Naive B cell (primary cell): ENCODE data around the gene JARID2. TPM values are rescaled to one million over a fixed set of nuclear protein-coding genes. Genes with fewer than 3 reads are reported as not detected.
A peak's percentile ranks its signal among the peaks of the same experiment; 100 is the strongest.

Experiments
- ATAC-seq, 2 donors: fragments of 150-1000 bp; cut with Tn5 transposase; 2 replicates each; pipeline ENCODE4 v1.10.0; 2021; ENCODE audit warnings: low read depth in 2 of 2, mild to moderate bottlenecking in 2 of 2, moderate library complexity in 2 of 2
- DNase-seq: peaks from one replicate; pipeline ENCODE4 v3.0.0; 2022
- H3K27ac Mint-ChIP-seq, 6 donors: one replicate each; pipeline ENCODE4 v1.8.0; 2020 to 2022; ENCODE audit warnings: mild to moderate bottlenecking in 6 of 6, mixed read lengths in 6 of 6, moderate library complexity in 5 of 6, inconsistent platforms in 2 of 6
- H3K27me3 Mint-ChIP-seq, 3 donors: one replicate each; pipeline ENCODE4 v1.8.0; 2021 to 2022; ENCODE audit warnings: mixed read lengths in 3 of 3, mild to moderate bottlenecking in 1 of 3
- H3K36me3 Mint-ChIP-seq, 2 donors: one replicate each; pipeline ENCODE4 v1.8.0; 2020 to 2022; ENCODE audit warnings: mixed read lengths in 2 of 2, inconsistent platforms in 1 of 2, mild to moderate bottlenecking in 1 of 2
- H3K4me1 Mint-ChIP-seq, 3 donors: one replicate each; pipeline ENCODE4 v1.8.0; 2020 to 2022; ENCODE audit warnings: mixed read lengths in 3 of 3, inconsistent platforms in 1 of 3, mild to moderate bottlenecking in 1 of 3, moderate library complexity in 1 of 3
- H3K4me3 Mint-ChIP-seq, 8 donors: one replicate each; pipeline ENCODE4 v1.8.0; 2020 to 2022; ENCODE audit warnings: mild to moderate bottlenecking in 8 of 8, mixed read lengths in 8 of 8, moderate library complexity in 8 of 8, inconsistent platforms in 2 of 8
- H3K9me3 Mint-ChIP-seq, 7 donors: one replicate each; pipeline ENCODE4 v1.8.0; 2020 to 2022; ENCODE audit warnings: mixed read lengths in 7 of 7, mild to moderate bottlenecking in 5 of 7, inconsistent platforms in 2 of 7, moderate library complexity in 1 of 7
- polyA plus RNA-seq, 6 donors: library from polyadenylated mRNA; unstranded; fragments of 300-500 nt; fragmentation: Illumina TruSeq; gene quantifications; one replicate each; pipeline ENCODE4 v1.2.3, GENCODE V29; 2021; ENCODE audit warnings: low read depth in 6 of 6

JARID2 gene
- polyA plus RNA-seq, 6 donors from 2014 or later, result 2.7 to 21.9 (median 16.6) TPM

- Mint-ChIP-seq H3K36me3 (peaks cover 0 to 7% of the 10 kb centered on the region in 2 donors), H3K4me3 (peak overlapping the region in 1 of 8 donors; percentile 26), H3K4me1 (peaks cover 46 to 66% (median 56%) of the 10 kb centered on the region in 3 donors), H3K9me3 (no peaks in the 10 kb centered on the region), H3K27me3 (no peaks in the 10 kb centered on the region), H3K27ac (peak overlapping the region in 3 of 6 donors; percentile 21 to 50 (median 48))
- DNase-seq (no peak), ATAC-seq (no peak)
Observed at GRCh38 chr6:15368186-15368585, 122.3 kb downstream of the JARID2 start.

- Mint-ChIP-seq H3K4me3 (peak overlapping the region in 1 of 8 donors; percentile 8), H3K9me3 (no peaks in the 10 kb centered on the region), H3K27ac (no peak overlapping the region)
Observed at GRCh38 chr6:15368873-15369272, 123.0 kb downstream of the JARID2 start.

GRCh38 chr6:15369838-15370237 is 124.0 kb downstream of the JARID2 start:
- no peak for DNase-seq
- peaks cover 46 to 66% (median 56%) of the 10 kb centered on the region in 3 donors for H3K4me1 Mint-ChIP-seq
- peaks cover 0 to 7% of the 10 kb centered on the region in 2 donors for H3K36me3 Mint-ChIP-seq
- no peaks in the 10 kb centered on the region for H3K9me3 Mint-ChIP-seq
- no peaks in the 10 kb centered on the region for H3K27me3 Mint-ChIP-seq
- H3K4me3 Mint-ChIP-seq, result peak overlapping the region in 2 of 8 donors; percentile 39 to 64
- no peak for ATAC-seq
- peak overlapping the region in 5 of 6 donors; percentile 3 to 83 (median 6) for H3K27ac Mint-ChIP-seq

More at GRCh38 chr6:15368873-15369272, 123.0 kb downstream of the JARID2 start:
- H3K4me1 Mint-ChIP-seq, result peaks cover 46 to 66% (median 56%) of the 10 kb centered on the region in 3 donors
- DNase-seq (no peak), ATAC-seq (no peak)
- no peaks in the 10 kb centered on the region for H3K27me3 Mint-ChIP-seq
- H3K36me3 Mint-ChIP-seq, result peaks cover 0 to 7% of the 10 kb centered on the region in 2 donors

- Mint-ChIP-seq H3K4me3 (no peak overlapping the region), H3K36me3 (peaks cover 0 to 13% of the 10 kb centered on the region in 2 donors), H3K27me3 (no peaks in the 10 kb centered on the region), H3K4me1 (peaks cover 41 to 66% (median 65%) of the 10 kb centered on the region in 3 donors), H3K27ac (peak overlapping the region in 2 of 6 donors; percentile 14 to 67), H3K9me3 (no peaks in the 10 kb centered on the region)
- ATAC-seq (no peak), DNase-seq (no peak)
Observed at GRCh38 chr6:15370733-15371671, 125.1 kb downstream of the JARID2 start.

- DNase-seq (no peak), ATAC-seq (no peak)
- H3K4me3 Mint-ChIP-seq, result no peak overlapping the region
- H3K4me1 Mint-ChIP-seq, result peaks cover 34 to 66% (median 64%) of the 10 kb centered on the region in 3 donors
- H3K27ac Mint-ChIP-seq, result no peak overlapping the region
- H3K36me3 Mint-ChIP-seq, result peaks cover 8 to 18% of the 10 kb centered on the region in 2 donors
- peaks cover 0 to 5% (median 0%) of the 10 kb centered on the region in 7 donors for H3K9me3 Mint-ChIP-seq
- no peaks in the 10 kb centered on the region for H3K27me3 Mint-ChIP-seq
Observed at GRCh38 chr6:15372932-15373331, 127.1 kb downstream of the JARID2 start.

- no peak for DNase-seq
- no peak for ATAC-seq
- Mint-ChIP-seq H3K9me3 (peaks cover 0 to 5% (median 0%) of the 10 kb centered on the region in 7 donors), H3K27ac (no peak overlapping the region), H3K4me1 (peaks cover 28 to 67% (median 64%) of the 10 kb centered on the region in 3 donors), H3K27me3 (no peaks in the 10 kb centered on the region), H3K36me3 (peaks cover 8 to 13% of the 10 kb centered on the region in 2 donors), H3K4me3 (no peak overlapping the region)
Observed at GRCh38 chr6:15374119-15374518, 128.2 kb downstream of the JARID2 start.

- Mint-ChIP-seq H3K27me3 (no peaks in the 10 kb centered on the region), H3K36me3 (peaks cover 8 to 13% of the 10 kb centered on the region in 2 donors), H3K27ac (peak overlapping the region in 1 of 6 donors; percentile 35), H3K4me3 (no peak overlapping the region), H3K4me1 (peaks cover 25 to 68% (median 64%) of the 10 kb centered on the region in 3 donors), H3K9me3 (peaks cover 0 to 5% (median 0%) of the 10 kb centered on the region in 7 donors)
- DNase-seq, result no peak
- ATAC-seq, result no peak
Observed at GRCh38 chr6:15375018-15375417, 129.1 kb downstream of the JARID2 start.

- H3K4me3 Mint-ChIP-seq, result peak overlapping the region in 2 of 8 donors; percentile 0 to 18
- DNase-seq (no peak), ATAC-seq (no peak)
- H3K27ac Mint-ChIP-seq, result peak overlapping the region in 4 of 6 donors; percentile 12 to 77 (median 40)
- H3K4me1 Mint-ChIP-seq, result peaks cover 29 to 67% (median 63%) of the 10 kb centered on the region in 3 donors
- H3K9me3 Mint-ChIP-seq, result peaks cover 0 to 5% (median 0%) of the 10 kb centered on the region in 7 donors
- H3K36me3 Mint-ChIP-seq, result peaks cover 8 to 13% of the 10 kb centered on the region in 2 donors
- H3K27me3 Mint-ChIP-seq, result no peaks in the 10 kb centered on the region
Observed at GRCh38 chr6:15375638-15376290, 129.9 kb downstream of the JARID2 start.

- H3K4me1 Mint-ChIP-seq, result peaks cover 28 to 65% (median 62%) of the 10 kb centered on the region in 3 donors
- peak overlapping the region in 1 of 6 donors; percentile 34 for H3K27ac Mint-ChIP-seq
- no peaks in the 10 kb centered on the region for H3K27me3 Mint-ChIP-seq
- DNase-seq (no peak), ATAC-seq (no peak)
- peaks cover 0 to 5% (median 0%) of the 10 kb centered on the region in 7 donors for H3K9me3 Mint-ChIP-seq
- peaks cover 8 to 13% of the 10 kb centered on the region in 2 donors for H3K36me3 Mint-ChIP-seq
- H3K4me3 Mint-ChIP-seq, result no peak overlapping the region
Observed at GRCh38 chr6:15376900-15377487, 131.1 kb downstream of the JARID2 start.

GRCh38 chr6:15378272-15378671 is 132.4 kb downstream of the JARID2 start:
- Mint-ChIP-seq H3K9me3 (peaks cover 0 to 5% (median 0%) of the 10 kb centered on the region in 7 donors), H3K27ac (peak overlapping the region in 2 of 6 donors; percentile 30 to 57), H3K27me3 (no peaks in the 10 kb centered on the region), H3K36me3 (peaks cover 8 to 13% of the 10 kb centered on the region in 2 donors), H3K4me1 (peaks cover 39 to 77% (median 73%) of the 10 kb centered on the region in 3 donors), H3K4me3 (peak overlapping the region in 1 of 8 donors; percentile 41)
- ATAC-seq (no peak), DNase-seq (no peak)

- H3K27me3 Mint-ChIP-seq, result no peaks in the 10 kb centered on the region
- H3K9me3 Mint-ChIP-seq, result peaks cover 0 to 5% (median 0%) of the 10 kb centered on the region in 7 donors
- H3K4me3 Mint-ChIP-seq, result peak overlapping the region in 1 of 8 donors; percentile 21
- H3K4me1 Mint-ChIP-seq, result peaks cover 42 to 81% (median 79%) of the 10 kb centered on the region in 3 donors
- no peak for ATAC-seq
- H3K36me3 Mint-ChIP-seq, result peaks cover 8 to 13% of the 10 kb centered on the region in 2 donors
- peak overlapping the region in 1 of 6 donors; percentile 82 for H3K27ac Mint-ChIP-seq
- DNase-seq, result no peak
Observed at GRCh38 chr6:15378866-15379265, 133.0 kb downstream of the JARID2 start.

- Mint-ChIP-seq H3K9me3 (peaks cover 0 to 5% (median 0%) of the 10 kb centered on the region in 7 donors), H3K27me3 (no peaks in the 10 kb centered on the region), H3K4me3 (peak overlapping the region in 4 of 8 donors; percentile 25 to 49 (median 34)), H3K4me1 (peaks cover 54 to 93% (median 90%) of the 10 kb centered on the region in 3 donors), H3K27ac (peak overlapping the region in 5 of 6 donors; percentile 44 to 88 (median 63)), H3K36me3 (peaks cover 8 to 11% of the 10 kb centered on the region in 2 donors)
- ATAC-seq (peak in 1 of 2 donors; percentile 29), DNase-seq (no peak)
Observed at GRCh38 chr6:15380351-15380750, 134.5 kb downstream of the JARID2 start.
